Measurements from ENCODE around the gene STK32B. TPM values are rescaled to one million over a fixed set of nuclear protein-coding genes. Genes with fewer than 3 reads are reported as not detected.

Gene STK32B
- total RNA-seq, 1 donor from 2014 or later: 0.94 TPM

- no peak for DNase-seq (ENCODE audit: low spot score)
These were observed 473.4 kb downstream of the STK32B start for GRCh38 chr4:5524446-5525299.

DNA sequence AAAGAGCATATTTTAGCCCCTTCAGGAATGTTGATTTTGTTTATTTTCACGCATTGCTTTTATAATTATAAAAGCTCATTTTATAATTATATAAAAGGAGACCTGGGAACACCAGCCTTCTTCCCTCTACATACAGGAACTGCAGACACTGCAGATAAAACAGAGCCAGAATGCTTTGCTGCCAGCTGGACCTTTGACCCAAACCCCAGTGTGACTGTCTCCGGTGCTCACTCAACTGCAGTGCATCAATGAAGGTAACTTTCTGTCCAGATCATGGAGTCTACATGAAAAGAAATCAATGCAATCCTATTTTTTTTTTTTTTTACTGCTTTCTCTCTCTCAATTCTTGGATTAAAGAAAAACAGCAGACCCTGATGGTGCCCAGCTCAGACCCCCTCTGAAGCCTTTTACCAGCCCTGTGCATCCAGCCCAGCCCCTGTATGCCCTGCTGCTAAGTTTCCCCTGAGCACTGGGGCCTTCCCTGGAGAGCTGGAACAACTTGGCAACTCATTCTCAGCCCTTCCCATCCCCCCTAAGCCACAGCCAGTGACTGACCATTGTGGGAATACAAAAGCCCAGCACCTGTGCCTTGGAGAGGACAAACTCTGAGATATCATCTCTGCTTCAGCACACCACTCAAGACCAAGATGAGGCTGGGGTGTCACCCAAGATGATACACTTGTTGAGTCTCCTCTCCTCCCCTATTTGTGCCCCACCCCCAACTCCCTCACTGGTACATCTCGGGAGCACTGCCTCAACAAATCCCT, 475.0 kb downstream of the STK32B start:
- no peak for DNase-seq (ENCODE audit: low spot score)

DNA sequence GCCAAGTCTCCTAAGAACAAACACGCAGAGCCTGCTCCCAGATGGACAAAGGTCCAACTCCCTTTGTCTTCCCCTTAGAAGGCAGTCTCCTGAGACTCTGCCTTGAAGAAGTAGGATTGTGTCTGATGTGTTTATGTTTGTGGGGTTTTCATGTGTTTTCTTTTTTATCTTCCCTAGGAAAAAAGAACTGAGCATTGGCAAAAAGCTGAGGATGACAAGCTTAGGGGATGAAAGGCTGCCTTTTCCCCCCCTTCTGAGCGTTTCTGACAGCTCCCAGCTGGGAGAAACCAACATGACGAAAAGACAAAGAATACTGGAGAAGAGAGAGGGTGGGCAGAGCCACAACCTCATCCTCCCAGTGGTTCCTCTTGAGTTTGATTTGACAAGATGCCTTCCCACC, 475.9 kb downstream of the STK32B start:
- DNase-seq (ENCODE audit: low spot score): no peak

- no peak for DNase-seq (ENCODE audit: low spot score)
These were observed 476.8 kb downstream of the STK32B start for GRCh38 chr4:5528031-5528436.

DNA sequence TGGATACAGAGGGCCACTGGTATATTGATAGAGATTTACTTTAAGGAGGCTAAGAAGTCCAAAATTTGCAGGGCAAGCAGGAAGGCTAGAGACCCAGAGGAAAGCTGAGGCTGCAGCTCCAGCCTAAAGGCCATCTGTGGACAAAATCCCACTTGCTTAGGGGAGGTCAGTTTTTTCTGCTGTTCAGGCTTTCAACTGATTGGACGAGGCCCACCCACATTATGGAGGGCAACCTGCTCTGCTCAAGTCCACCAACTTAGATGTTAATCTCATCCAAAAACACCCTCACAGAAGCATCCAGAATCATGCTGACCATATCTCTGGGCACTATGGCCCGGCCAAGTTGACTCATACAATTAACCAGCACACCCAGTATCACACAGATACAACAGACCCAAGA, 480.8 kb downstream of the STK32B start:
- DNase-seq (ENCODE audit: low spot score): no peak

DNA sequence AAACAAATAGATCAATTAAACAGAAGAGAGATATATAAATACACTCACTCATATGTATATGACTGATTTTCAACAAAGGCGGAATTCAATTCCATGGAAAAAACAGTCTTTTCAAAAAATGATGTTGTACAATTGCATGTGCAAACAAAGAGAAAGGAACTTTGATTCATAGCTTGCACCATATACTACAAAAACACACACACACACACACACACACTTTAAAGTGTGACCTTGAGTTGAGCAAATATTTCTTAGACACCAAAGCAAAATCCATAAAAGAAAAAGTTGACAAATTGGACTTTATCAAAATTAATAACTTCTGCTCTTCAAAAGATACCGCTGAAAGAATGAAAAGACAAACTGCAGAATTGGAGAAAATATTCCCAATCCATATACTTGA, 488.3 kb downstream of the STK32B start:
- DNase-seq (ENCODE audit: low spot score): no peak

GRCh38 chr4:5541169-5541568, 489.9 kb downstream of the STK32B start:
- no peak for DNase-seq (ENCODE audit: low spot score)

DNA sequence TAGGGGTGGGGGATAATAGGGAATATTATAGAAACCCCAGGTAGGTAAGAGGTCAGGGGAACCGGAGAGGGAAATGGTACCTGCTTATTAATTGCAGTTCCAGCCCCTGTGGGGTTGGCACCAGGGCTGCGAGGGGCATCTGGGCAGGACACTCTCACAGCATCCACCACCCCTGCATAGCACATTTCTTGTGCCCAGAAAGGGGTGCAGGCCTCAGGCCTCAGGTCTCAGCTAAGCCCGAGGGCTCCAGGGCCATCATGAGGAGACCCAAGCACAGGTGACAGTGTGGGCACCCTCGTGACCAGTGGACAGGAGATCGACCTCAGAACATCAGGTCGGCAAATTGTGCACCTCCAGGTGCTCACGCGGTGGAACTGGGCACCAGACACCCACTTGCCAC, 492.4 kb downstream of the STK32B start:
- no peak for DNase-seq (ENCODE audit: low spot score)

- no peak for DNase-seq (ENCODE audit: low spot score)
These were observed 493.5 kb downstream of the STK32B start for GRCh38 chr4:5544762-5545161.

DNA sequence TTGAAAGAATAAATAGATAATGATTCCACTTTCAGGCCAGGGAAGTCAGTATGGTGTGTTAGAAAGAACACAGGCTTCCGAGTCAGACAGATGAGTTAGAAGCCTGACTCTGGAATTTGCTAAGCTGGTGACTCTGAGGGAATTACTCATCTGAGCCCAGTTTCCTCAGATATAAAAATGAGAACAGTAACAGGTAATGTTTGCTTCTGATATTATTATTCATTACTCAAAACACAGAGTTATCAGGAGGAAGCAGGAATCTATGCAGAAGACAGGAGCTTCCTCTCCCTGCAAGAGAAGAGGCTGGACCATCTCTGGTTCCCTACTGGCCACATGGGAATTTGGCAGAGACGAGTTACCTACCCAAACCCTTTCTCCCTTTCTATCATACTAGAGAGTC, 494.0 kb downstream of the STK32B start:
- no peak for DNase-seq (ENCODE audit: low spot score)

- DNase-seq (ENCODE audit: low spot score): no peak
These were observed 496.5 kb downstream of the STK32B start for GRCh38 chr4:5547651-5548249.

Other genes starting within 250 kb of the STK32B start
- gene MSX1, start 191.8 kb upstream of the STK32B start, total RNA-seq: 4.0 TPM
- 3.0 TPM for gene CYTL1, start 32.0 kb upstream of the STK32B start, total RNA-seq

All from ureter (tissue), 1 donor.